HFFc6 (cell line): ENCODE data around the gene NDRG3. TPM values are rescaled to one million over a fixed set of nuclear protein-coding genes. Genes with fewer than 3 reads are reported as not detected.
"Not testable (repeated sequence)": the region's sequence is repeated elsewhere in the genome, so short reads cannot be mapped to it uniquely, and the experiment has no call there.

ENCODE experiments used
- DNase-seq: peaks from one replicate; pipeline ENCODE4 v3.0.0-alpha.2; 2018
- H3K27ac Mint-ChIP-seq: 2 replicates; pipeline ENCODE4 v1.8.0; 2020; ENCODE audit warnings: mild to moderate bottlenecking, mixed read lengths
- H3K27me3 Mint-ChIP-seq: 2 replicates; pipeline ENCODE4 v1.8.0; 2021; ENCODE audit warnings: mild to moderate bottlenecking, moderate library complexity, mixed read lengths; ENCODE audit not compliant: insufficient read depth
- H3K36me3 Mint-ChIP-seq: 2 replicates; pipeline ENCODE4 v1.8.0; 2021; ENCODE audit warnings: low read depth, mixed read lengths
- H3K4me1 Mint-ChIP-seq: 2 replicates; pipeline ENCODE4 v1.8.0; 2020; ENCODE audit warnings: low read depth, mixed read lengths
- H3K4me3 Mint-ChIP-seq: 2 replicates; pipeline ENCODE4 v1.8.0; 2020; ENCODE audit warnings: mild to moderate bottlenecking, moderate library complexity, mixed read lengths
- H3K9me3 Mint-ChIP-seq: 2 replicates; pipeline ENCODE4 v1.8.0; 2020; ENCODE audit warnings: mild to moderate bottlenecking, mixed read lengths
- CTCF ChIP-seq: fragments of 200-600 bp; sonication (generic); IDR thresholded peaks from 2 replicates; pipeline ENCODE4 v1.5.0; 2021; ENCODE audit warnings: antibody characterized with exemption, mild to moderate bottlenecking
- total RNA-seq, 6 experiments: library from RNA; stranded (reverse); fragmentation: NEBNext Ultra II Directional; extraction: Animal tissue kit (Norgen Biotek cat#: 25700); gene quantifications; 2 replicates in 1 of 6; 3 replicates in 5 of 6; pipeline ENCODE4 v1.2.3, GENCODE V29; 2021

The NDRG3 gene
- total RNA-seq, 6 experiments from 2014 or later, result 32.8 to 42.3 (median 37.2) TPM

DNA sequence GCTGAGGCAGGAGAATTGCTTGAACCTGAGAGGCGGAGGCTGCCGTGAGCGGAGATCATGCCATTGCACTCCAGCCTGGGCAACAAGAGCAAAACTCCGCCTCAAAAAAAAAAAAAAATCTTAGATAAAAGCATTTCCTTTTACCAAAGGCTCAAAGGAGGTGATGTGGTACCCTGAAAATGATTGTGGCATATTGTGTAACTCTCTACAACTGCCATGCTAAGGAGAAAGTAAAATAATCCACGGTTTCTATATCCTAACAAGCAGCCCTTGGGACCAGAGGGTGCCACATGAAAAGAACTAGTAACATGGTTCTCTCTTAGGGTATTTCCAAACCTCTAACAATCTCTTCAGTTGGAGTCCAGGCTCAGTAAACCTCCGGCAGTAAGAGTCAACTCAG, 61.1 kb downstream of the NDRG3 start:
- no peak for TF ChIP-seq CTCF
- Mint-ChIP-seq H3K4me1 (no peaks in the 10 kb centered on the region), H3K27ac (no peak overlapping the region), H3K4me3 (no peak overlapping the region), H3K27me3 (no peaks in the 10 kb centered on the region), H3K36me3 (peaks cover 10% of the 10 kb centered on the region; the same call in 1 of the 2 replicates), H3K9me3 (no peaks in the 10 kb centered on the region)
- no peak for DNase-seq

GRCh38 chr20:36682311-36682710, 63.6 kb downstream of the NDRG3 start:
- H3K27me3 Mint-ChIP-seq, result no peaks in the 10 kb centered on the region
- H3K36me3 Mint-ChIP-seq, result peaks cover 13% of the 10 kb centered on the region; the same call in 1 of the 2 replicates
- no peak overlapping the region for H3K27ac Mint-ChIP-seq
- no peak for TF ChIP-seq CTCF
- H3K9me3 Mint-ChIP-seq, result no peaks in the 10 kb centered on the region
- no peak overlapping the region for H3K4me3 Mint-ChIP-seq
- no peak for DNase-seq
- H3K4me1 Mint-ChIP-seq, result no peaks in the 10 kb centered on the region

GRCh38 chr20:36677422-36677771, 68.5 kb downstream of the NDRG3 start:
- Mint-ChIP-seq H3K4me3 (no peak overlapping the region), H3K27me3 (no peaks in the 10 kb centered on the region), H3K27ac (no peak overlapping the region), H3K4me1 (no peaks in the 10 kb centered on the region), H3K36me3 (peaks cover 7% of the 10 kb centered on the region; the same call in 1 of the 2 replicates), H3K9me3 (no peaks in the 10 kb centered on the region)
- no peak for DNase-seq
- no peak for TF ChIP-seq CTCF

GRCh38 chr20:36676701-36677421, 69.0 kb downstream of the NDRG3 start:
- no peak for DNase-seq
- no peaks in the 10 kb centered on the region for H3K9me3 Mint-ChIP-seq
- H3K27ac Mint-ChIP-seq, result no peak overlapping the region
- no peaks in the 10 kb centered on the region for H3K4me1 Mint-ChIP-seq
- no peak for TF ChIP-seq CTCF
- no peaks in the 10 kb centered on the region for H3K27me3 Mint-ChIP-seq
- H3K4me3 Mint-ChIP-seq, result no peak overlapping the region
- H3K36me3 Mint-ChIP-seq, result peaks cover 3% of the 10 kb centered on the region; the same call in 1 of the 2 replicates

DNA sequence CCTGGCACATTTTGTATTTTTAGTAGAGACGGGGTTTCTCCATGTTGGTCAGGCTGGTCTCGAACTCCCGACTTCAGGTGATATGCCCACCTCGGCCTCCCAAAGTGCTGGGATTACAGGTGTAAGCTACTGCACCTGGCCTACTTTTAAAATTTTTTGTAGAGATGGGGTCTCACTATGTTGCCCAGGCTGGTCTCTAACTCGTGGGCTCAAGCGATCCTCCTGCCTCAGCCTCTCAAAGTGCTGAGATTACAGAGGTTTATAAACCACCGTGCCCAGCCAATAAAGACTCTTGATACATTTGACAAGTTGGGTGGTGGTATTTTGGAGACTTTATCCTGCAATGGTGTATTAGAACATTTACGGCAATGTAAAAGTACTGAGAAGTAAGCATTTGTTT, 70.3 kb downstream of the NDRG3 start:
- not testable (repeated sequence) for H3K36me3 Mint-ChIP-seq, DNase-seq, H3K27me3 Mint-ChIP-seq, H3K4me3 Mint-ChIP-seq, H3K9me3 Mint-ChIP-seq, H3K4me1 Mint-ChIP-seq, H3K27ac Mint-ChIP-seq

- no peak for TF ChIP-seq CTCF
- Mint-ChIP-seq H3K27ac (no peak overlapping the region), H3K27me3 (no peaks in the 10 kb centered on the region), H3K4me1 (no peaks in the 10 kb centered on the region), H3K9me3 (no peaks in the 10 kb centered on the region), H3K36me3 (peaks cover 3% of the 10 kb centered on the region; the same call in 1 of the 2 replicates), H3K4me3 (no peak overlapping the region)
- DNase-seq, result no peak
Measured at GRCh38 chr20:36672991-36673390, 72.9 kb downstream of the NDRG3 start.
